T-helper 1 cell treated with Interleukin-12 subunit alpha and Interleukin-12 subunit beta and Interleukin-4 antibody, amounts not matched to agents 30 μg/mL and 1 μg/mL, for 36 hours (primary cell): ENCODE measurements around the gene NBEAL2.
"Not testable (repeated sequence)": the region's sequence is repeated elsewhere in the genome, so short reads cannot be mapped to it uniquely, and the experiment has no call there.

ENCODE experiments used
- H3K27ac Mint-ChIP-seq: one replicate; pipeline ENCODE4 v1.8.0; 2021; ENCODE audit warnings: mild to moderate bottlenecking, mixed read lengths
- H3K27me3 Mint-ChIP-seq: one replicate; pipeline ENCODE4 v1.8.0; 2021; ENCODE audit warnings: low read depth, mixed read lengths
- H3K36me3 Mint-ChIP-seq: one replicate; pipeline ENCODE4 v1.8.0; 2021; ENCODE audit warnings: low read depth, mixed read lengths
- H3K4me1 Mint-ChIP-seq: one replicate; pipeline ENCODE4 v1.8.0; 2021; ENCODE audit warnings: low read depth, mixed read lengths
- H3K4me3 Mint-ChIP-seq: one replicate; pipeline ENCODE4 v1.8.0; 2021; ENCODE audit warnings: mild to moderate bottlenecking, moderate library complexity, mixed read lengths
- H3K9me3 Mint-ChIP-seq: one replicate; pipeline ENCODE4 v1.8.0; 2021; ENCODE audit warnings: mixed read lengths

NBEAL2 gene

GRCh38 chr3:47024932-47025331 is 45.5 kb downstream of the NBEAL2 start:
- H3K4me1 Mint-ChIP-seq: peaks cover 13% of the 10 kb centered on the region
- H3K36me3 Mint-ChIP-seq: peaks cover 7% of the 10 kb centered on the region
- H3K27me3 Mint-ChIP-seq: no peaks in the 10 kb centered on the region
- H3K9me3 Mint-ChIP-seq: no peaks in the 10 kb centered on the region
- no peak overlapping the region for H3K27ac Mint-ChIP-seq
- H3K4me3 Mint-ChIP-seq: no peak overlapping the region

DNA sequence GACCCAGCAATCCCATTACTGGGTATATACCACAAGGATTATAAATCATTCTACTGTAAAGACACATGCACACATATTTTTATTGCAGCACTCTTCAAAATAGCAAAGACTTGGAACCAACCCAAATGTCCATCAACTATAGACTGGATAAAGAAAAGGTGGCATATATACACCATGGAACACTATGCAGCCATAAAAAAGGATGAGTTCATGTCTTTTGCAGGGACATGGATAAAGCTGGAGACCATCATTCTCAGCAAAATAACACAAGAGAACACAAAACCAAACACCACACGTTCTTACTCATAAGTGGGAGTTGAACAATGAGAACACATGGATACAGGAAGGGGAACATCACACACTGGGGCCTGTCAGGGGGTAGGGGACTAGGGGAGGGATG is 47.0 kb downstream of the NBEAL2 start:
- H3K36me3 Mint-ChIP-seq, H3K4me3 Mint-ChIP-seq, H3K27ac Mint-ChIP-seq, H3K9me3 Mint-ChIP-seq, H3K27me3 Mint-ChIP-seq: not testable (repeated sequence)
- H3K4me1 Mint-ChIP-seq: peaks cover 18% of the 10 kb centered on the region

DNA sequence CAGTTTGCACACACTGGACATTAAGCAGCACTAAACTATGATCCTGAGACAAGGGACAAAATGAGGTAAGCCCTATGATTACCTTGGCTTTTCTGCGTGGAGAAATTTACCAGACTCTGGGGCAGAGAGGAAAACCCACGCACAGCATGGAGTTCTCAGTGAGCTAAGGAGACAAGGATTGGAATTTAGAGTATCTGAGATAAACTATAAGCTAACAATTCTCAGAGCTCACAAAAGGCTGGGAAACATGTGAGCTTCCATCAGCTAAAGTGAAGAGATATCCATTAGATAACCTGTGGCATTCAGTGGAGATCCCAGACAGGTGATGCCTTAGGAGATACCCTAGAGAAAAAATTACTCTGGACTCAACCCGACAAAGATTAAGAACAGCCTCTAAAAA is 48.7 kb downstream of the NBEAL2 start:
- Mint-ChIP-seq H3K27ac (no peak overlapping the region), H3K4me3 (no peak overlapping the region), H3K4me1 (peaks cover 24% of the 10 kb centered on the region), H3K36me3 (peaks cover 10% of the 10 kb centered on the region), H3K27me3 (no peaks in the 10 kb centered on the region), H3K9me3 (no peaks in the 10 kb centered on the region)

DNA sequence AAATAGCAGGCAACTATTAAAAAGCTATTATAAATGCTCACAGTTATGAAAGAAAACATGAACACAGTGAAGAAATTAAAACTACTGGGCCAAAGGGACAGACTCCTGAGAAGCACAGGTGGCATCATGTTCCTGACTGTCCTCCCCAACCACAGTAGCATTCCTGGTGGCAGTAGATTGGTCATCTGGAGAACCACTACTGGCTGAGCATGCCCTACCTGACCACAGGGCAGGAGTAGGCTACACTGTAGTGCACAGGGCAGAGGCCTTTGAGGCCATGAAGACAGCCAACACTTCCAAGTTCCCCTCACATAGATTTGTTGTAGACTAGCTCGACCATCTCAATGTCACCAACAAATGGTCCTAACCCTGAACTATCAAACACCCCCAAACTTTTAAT is 49.2 kb downstream of the NBEAL2 start:
- Mint-ChIP-seq H3K27ac (no peak overlapping the region), H3K4me1 (peaks cover 26% of the 10 kb centered on the region), H3K4me3 (no peak overlapping the region), H3K9me3 (no peaks in the 10 kb centered on the region), H3K27me3 (no peaks in the 10 kb centered on the region), H3K36me3 (peaks cover 11% of the 10 kb centered on the region)

GRCh38 chr3:47031041-47031440 is 51.6 kb downstream of the NBEAL2 start:
- Mint-ChIP-seq H3K36me3 (peaks cover 25% of the 10 kb centered on the region), H3K4me1 (peaks cover 18% of the 10 kb centered on the region), H3K4me3 (peak overlapping the region; percentile 58), H3K27ac (peak overlapping the region; percentile 64)
- not testable (repeated sequence) for H3K9me3 Mint-ChIP-seq, H3K27me3 Mint-ChIP-seq

DNA sequence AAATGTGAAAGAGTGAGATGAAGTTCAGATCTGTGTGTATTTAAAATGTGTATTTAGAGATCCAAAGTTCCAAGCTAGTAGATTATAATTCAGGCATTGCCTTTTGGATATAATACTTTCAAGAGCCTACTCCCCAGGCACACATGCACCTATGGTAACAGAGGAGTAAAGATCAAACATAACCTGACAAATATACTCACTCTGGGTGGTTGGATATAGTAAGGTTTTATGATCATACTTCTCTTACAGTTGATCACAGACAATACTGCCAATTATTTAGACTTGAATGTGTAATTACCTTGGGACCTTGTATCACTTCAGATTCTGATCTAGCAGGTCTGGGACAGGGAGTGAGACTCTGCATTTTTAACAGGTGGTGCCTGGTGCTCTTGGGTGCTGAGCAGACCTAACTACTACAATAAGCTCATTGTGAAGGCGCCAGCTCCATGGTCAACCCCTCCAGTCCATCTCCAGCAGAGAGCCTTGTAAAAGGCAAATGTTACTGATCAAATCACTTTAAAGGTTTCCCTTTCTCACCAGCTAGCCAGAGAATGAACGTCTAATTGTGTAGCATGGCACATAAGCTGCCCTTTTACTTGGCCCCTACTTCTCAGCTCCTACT is 55.5 kb downstream of the NBEAL2 start:
- no peak overlapping the region for H3K27ac Mint-ChIP-seq
- no peaks in the 10 kb centered on the region for H3K27me3 Mint-ChIP-seq
- no peak overlapping the region for H3K4me3 Mint-ChIP-seq
- peaks cover 4% of the 10 kb centered on the region for H3K9me3 Mint-ChIP-seq
- H3K4me1 Mint-ChIP-seq: peaks cover 31% of the 10 kb centered on the region
- peaks cover 35% of the 10 kb centered on the region for H3K36me3 Mint-ChIP-seq

- H3K36me3 Mint-ChIP-seq: peaks cover 40% of the 10 kb centered on the region
- H3K4me1 Mint-ChIP-seq: peaks cover 28% of the 10 kb centered on the region
- no peaks in the 10 kb centered on the region for H3K27me3 Mint-ChIP-seq
- peaks cover 4% of the 10 kb centered on the region for H3K9me3 Mint-ChIP-seq
- no peak overlapping the region for H3K27ac Mint-ChIP-seq
- no peak overlapping the region for H3K4me3 Mint-ChIP-seq
Measured at GRCh38 chr3:47035645-47036044, 56.2 kb downstream of the NBEAL2 start.

GRCh38 chr3:47036145-47036544 is 56.7 kb downstream of the NBEAL2 start:
- Mint-ChIP-seq H3K9me3 (peaks cover 4% of the 10 kb centered on the region), H3K4me1 (peaks cover 24% of the 10 kb centered on the region), H3K27me3 (no peaks in the 10 kb centered on the region), H3K4me3 (no peak overlapping the region), H3K36me3 (peaks cover 44% of the 10 kb centered on the region), H3K27ac (peak overlapping the region; percentile 19)

DNA sequence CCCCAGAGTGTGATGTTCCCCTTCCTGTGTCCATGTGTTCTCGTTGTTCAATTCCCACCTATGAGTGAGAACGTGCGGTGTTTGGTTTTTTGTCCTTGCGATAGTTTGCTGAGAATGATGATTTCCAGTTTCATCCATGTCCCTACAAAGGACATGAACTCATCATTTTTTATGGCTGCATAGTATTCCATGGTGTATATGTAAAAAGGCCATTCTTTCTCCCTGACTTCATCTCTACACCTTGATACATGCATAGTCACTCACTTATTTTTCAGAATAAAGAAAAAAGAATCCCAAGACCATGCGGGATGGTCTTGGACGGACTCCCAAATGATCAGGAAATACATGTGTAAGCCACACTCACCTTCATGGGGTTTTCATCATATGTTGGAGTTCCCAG is 57.8 kb downstream of the NBEAL2 start:
- H3K27me3 Mint-ChIP-seq, H3K4me3 Mint-ChIP-seq, H3K9me3 Mint-ChIP-seq: not testable (repeated sequence)
- Mint-ChIP-seq H3K36me3 (peaks cover 50% of the 10 kb centered on the region), H3K4me1 (peaks cover 17% of the 10 kb centered on the region), H3K27ac (peak overlapping the region; percentile 51)

GRCh38 chr3:47041114-47041513 is 61.6 kb downstream of the NBEAL2 start:
- peaks cover 38% of the 10 kb centered on the region for H3K36me3 Mint-ChIP-seq
- H3K27me3 Mint-ChIP-seq: no peaks in the 10 kb centered on the region
- H3K9me3 Mint-ChIP-seq: peaks cover 4% of the 10 kb centered on the region
- no peak overlapping the region for H3K4me3 Mint-ChIP-seq
- H3K27ac Mint-ChIP-seq: no peak overlapping the region
- peaks cover 13% of the 10 kb centered on the region for H3K4me1 Mint-ChIP-seq

- peaks cover 16% of the 10 kb centered on the region for H3K4me1 Mint-ChIP-seq
- peaks cover 4% of the 10 kb centered on the region for H3K9me3 Mint-ChIP-seq
- no peaks in the 10 kb centered on the region for H3K27me3 Mint-ChIP-seq
- H3K27ac Mint-ChIP-seq: no peak overlapping the region
- no peak overlapping the region for H3K4me3 Mint-ChIP-seq
- H3K36me3 Mint-ChIP-seq: peaks cover 31% of the 10 kb centered on the region
Measured at GRCh38 chr3:47042231-47042791, 62.8 kb downstream of the NBEAL2 start.

- H3K9me3 Mint-ChIP-seq: no peaks in the 10 kb centered on the region
- no peak overlapping the region for H3K4me3 Mint-ChIP-seq
- peaks cover 17% of the 10 kb centered on the region for H3K36me3 Mint-ChIP-seq
- H3K4me1 Mint-ChIP-seq: peaks cover 7% of the 10 kb centered on the region
- no peak overlapping the region for H3K27ac Mint-ChIP-seq
- no peaks in the 10 kb centered on the region for H3K27me3 Mint-ChIP-seq
Measured at GRCh38 chr3:47047069-47047468, 67.6 kb downstream of the NBEAL2 start.

DNA sequence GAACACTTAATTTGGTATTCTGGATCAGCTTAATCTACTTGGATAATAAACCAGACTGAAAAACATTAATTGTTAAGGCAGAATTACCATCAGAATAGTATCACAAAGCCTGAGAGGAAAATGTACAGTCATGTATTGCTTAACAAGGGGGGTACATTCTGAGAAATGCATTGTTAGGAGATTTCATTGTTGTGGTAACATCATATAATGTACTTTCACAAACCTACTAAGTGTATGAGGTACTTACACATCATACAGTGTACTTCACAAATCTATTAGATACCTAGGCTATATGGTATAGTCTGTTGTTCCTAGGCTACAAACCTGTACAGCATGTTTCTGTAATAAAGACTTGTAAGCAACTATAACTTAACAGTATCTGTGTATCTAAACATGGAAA is 68.2 kb downstream of the NBEAL2 start:
- H3K27ac Mint-ChIP-seq: no peak overlapping the region
- H3K27me3 Mint-ChIP-seq: no peaks in the 10 kb centered on the region
- peaks cover 7% of the 10 kb centered on the region for H3K4me1 Mint-ChIP-seq
- no peaks in the 10 kb centered on the region for H3K9me3 Mint-ChIP-seq
- no peak overlapping the region for H3K4me3 Mint-ChIP-seq
- H3K36me3 Mint-ChIP-seq: peaks cover 12% of the 10 kb centered on the region

- peaks cover 33% of the 10 kb centered on the region for H3K36me3 Mint-ChIP-seq
- peak overlapping the region; percentile 49 for H3K27ac Mint-ChIP-seq
- H3K4me3 Mint-ChIP-seq: peak overlapping the region; percentile 21
- no peaks in the 10 kb centered on the region for H3K9me3 Mint-ChIP-seq
- peaks cover 32% of the 10 kb centered on the region for H3K4me1 Mint-ChIP-seq
- H3K27me3 Mint-ChIP-seq: no peaks in the 10 kb centered on the region
Measured at GRCh38 chr3:47054412-47054811, 74.9 kb downstream of the NBEAL2 start.

GRCh38 chr3:47056705-47057104 is 77.2 kb downstream of the NBEAL2 start:
- H3K4me1 Mint-ChIP-seq: peaks cover 32% of the 10 kb centered on the region
- H3K4me3 Mint-ChIP-seq: no peak overlapping the region
- no peaks in the 10 kb centered on the region for H3K9me3 Mint-ChIP-seq
- H3K36me3 Mint-ChIP-seq: peaks cover 30% of the 10 kb centered on the region
- peak overlapping the region; percentile 59 for H3K27ac Mint-ChIP-seq
- H3K27me3 Mint-ChIP-seq: no peaks in the 10 kb centered on the region
